ENCODE measurements around the gene TOX2.

DNA sequence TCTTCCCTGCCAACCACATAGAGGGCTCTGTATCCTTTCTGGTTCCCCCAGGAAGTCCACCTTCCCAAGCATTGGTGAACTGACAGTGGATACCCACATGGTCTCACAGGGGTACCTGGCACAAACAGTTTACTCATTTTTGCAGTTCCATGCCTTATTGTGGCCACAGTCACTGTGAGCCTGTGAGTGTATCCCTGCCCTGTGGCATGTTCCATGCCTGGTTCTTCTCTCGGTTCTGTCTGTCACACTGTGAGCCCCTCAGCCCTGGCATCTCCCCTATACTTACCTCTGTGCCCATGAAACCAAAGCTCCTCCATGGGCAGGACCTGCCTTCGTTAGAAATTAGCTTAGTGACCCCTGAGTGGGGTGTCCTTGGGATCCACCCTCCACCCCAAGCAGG lies 107.8 kb downstream of the TOX2 start:
- TF ChIP-seq, protein P1, sequence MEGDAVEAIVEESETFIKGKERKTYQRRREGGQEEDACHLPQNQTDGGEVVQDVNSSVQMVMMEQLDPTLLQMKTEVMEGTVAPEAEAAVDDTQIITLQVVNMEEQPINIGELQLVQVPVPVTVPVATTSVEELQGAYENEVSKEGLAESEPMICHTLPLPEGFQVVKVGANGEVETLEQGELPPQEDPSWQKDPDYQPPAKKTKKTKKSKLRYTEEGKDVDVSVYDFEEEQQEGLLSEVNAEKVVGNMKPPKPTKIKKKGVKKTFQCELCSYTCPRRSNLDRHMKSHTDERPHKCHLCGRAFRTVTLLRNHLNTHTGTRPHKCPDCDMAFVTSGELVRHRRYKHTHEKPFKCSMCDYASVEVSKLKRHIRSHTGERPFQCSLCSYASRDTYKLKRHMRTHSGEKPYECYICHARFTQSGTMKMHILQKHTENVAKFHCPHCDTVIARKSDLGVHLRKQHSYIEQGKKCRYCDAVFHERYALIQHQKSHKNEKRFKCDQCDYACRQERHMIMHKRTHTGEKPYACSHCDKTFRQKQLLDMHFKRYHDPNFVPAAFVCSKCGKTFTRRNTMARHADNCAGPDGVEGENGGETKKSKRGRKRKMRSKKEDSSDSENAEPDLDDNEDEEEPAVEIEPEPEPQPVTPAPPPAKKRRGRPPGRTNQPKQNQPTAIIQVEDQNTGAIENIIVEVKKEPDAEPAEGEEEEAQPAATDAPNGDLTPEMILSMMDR (IDR thresholded peaks at IDR 0.05), result no peak
- no peak for TF ChIP-seq POLR2A (IDR thresholded peaks at IDR 0.05)

Measured in thyroid gland (tissue), 4 donors.